ENCODE measurements around the gene MEX3B.

MEX3B gene

GRCh38 chr15:82072926-82073537 lies 27.2 kb upstream of the MEX3B start (continued):
- TF ChIP-seq ZNF626 (tag by site-specific recombination; IDR thresholded peaks at IDR 0.05) (no peak), TRIM28 (IDR thresholded peaks at IDR 0.05; ENCODE audit: borderline replicate concordance, low read length) (no peak), ZNF623 (tag by site-specific recombination; IDR thresholded peaks at IDR 0.05) (no peak), KLF8 (tag by site-specific recombination; IDR thresholded peaks at IDR 0.05) (no peak), ZNF843 (tag by site-specific recombination; IDR thresholded peaks at IDR 0.05) (no peak), ZSCAN30 (tag by site-specific recombination; IDR thresholded peaks at IDR 0.05) (no peak), ZNF266 (tag by site-specific recombination; IDR thresholded peaks at IDR 0.05; ENCODE audit: low read depth) (no peak), FEZF1 (tag by site-specific recombination; IDR thresholded peaks at IDR 0.05) (no peak), ZNF521 (tag by site-specific recombination; IDR thresholded peaks at IDR 0.05) (no peak)

GRCh38 chr15:82066455-82066854 lies 20.6 kb upstream of the MEX3B start:
- H3K4me1 ChIP-seq (ENCODE audit: control insufficient read depth, insufficient read depth, low read length): peaks cover 7% of the 10 kb centered on the region; the same call in 1 of the 2 replicates
- H3K9me3 ChIP-seq (ENCODE audit: control insufficient read depth, insufficient read depth, low read depth, low read length): no peaks in the 10 kb centered on the region
- H3K36me3 ChIP-seq (ENCODE audit: control insufficient read depth in 2 of 2, insufficient read depth in 1 of 2, low read length in 2 of 2): no peaks in the 10 kb centered on the region
- no peak overlapping the region for H3K4me3 ChIP-seq (ENCODE audit: low read depth, low read length)
- no peak overlapping the region for H3K27ac ChIP-seq (ENCODE audit: extremely low read depth, low read depth, low read length)
- CTCF ChIA-PET: no interaction called here
- POLR2A ChIA-PET: interaction anchor here (0.7 kb wide), 1 partner anchor 21 kb away, joined by 3 read pairs; the partner anchor contains the start of gene MEX3B
- no peak for TF ChIP-seq MEIS1 (CRISPR knock-in tag; IDR thresholded peaks at IDR 0.05; ENCODE audit: borderline replicate concordance)
- TF ChIP-seq ZNF174 (tag by site-specific recombination; IDR thresholded peaks at IDR 0.05): no peak
- TF ChIP-seq ZNF501 (tag by site-specific recombination; IDR thresholded peaks at IDR 0.05): no peak
- no peak for TF ChIP-seq ATF2 (tag by site-specific recombination; IDR thresholded peaks at IDR 0.05; ENCODE audit: low read depth)
- no peak for TF ChIP-seq ZNF350 (tag by site-specific recombination; IDR thresholded peaks at IDR 0.05)
- TF ChIP-seq ZNF404 (tag by site-specific recombination; IDR thresholded peaks at IDR 0.05): no peak
- TF ChIP-seq ZNF692 (tag by site-specific recombination; IDR thresholded peaks at IDR 0.05): no peak
- TF ChIP-seq ZNF10 (tag by site-specific recombination; IDR thresholded peaks at IDR 0.05): no peak
- no peak for TF ChIP-seq ZNF626 (tag by site-specific recombination; IDR thresholded peaks at IDR 0.05)
- no peak for TF ChIP-seq SCRT1 (tag by site-specific recombination; IDR thresholded peaks at IDR 0.05; ENCODE audit: borderline replicate concordance)
- TF ChIP-seq PRDM2 (tag by site-specific recombination; IDR thresholded peaks at IDR 0.05; ENCODE audit: borderline replicate concordance): no peak
- no peak for TF ChIP-seq ZNF510 (tag by site-specific recombination; IDR thresholded peaks at IDR 0.05; ENCODE audit: insufficient replicate concordance)
- no peak for TF ChIP-seq ZSCAN30 (tag by site-specific recombination; IDR thresholded peaks at IDR 0.05)
- no peak for TF ChIP-seq ZNF555 (tag by site-specific recombination; conservative IDR thresholded peaks at IDR 0.05)
- no peak for TF ChIP-seq ZNF530 (tag by site-specific recombination; IDR thresholded peaks at IDR 0.05; ENCODE audit: low read depth)
- no peak for TF ChIP-seq ZNF157 (tag by site-specific recombination; IDR thresholded peaks at IDR 0.05)
- no peak for TF ChIP-seq ZNF639 (tag by site-specific recombination; IDR thresholded peaks at IDR 0.05)

All from HEK293 (cell line).